GM12878 (cell line): ENCODE results near the gene NPC2. TPM values are rescaled to one million over a fixed set of nuclear protein-coding genes. Genes with fewer than 3 reads are reported as not detected.

Experiments
- ATAC-seq: fragments of 200-7000 bp; cut with Tn5 transposase; 3 replicates; pipeline ENCODE4 v1.9.1; 2020; ENCODE audit warnings: mild to moderate bottlenecking, moderate library complexity
- BruUV-seq: library from RNA; stranded (reverse); fragments of 400-500 nt; replicated peaks from 2 replicates; lab custom pipeline; 2021; lab: Mats Ljungman, UMichigan
- CTCF ChIA-PET: fragments of 300-600 bp; sonication (Branson Sonifier 250); formaldehyde crosslinking; extraction: SDS; loops from one replicate; lab custom pipeline; 2021; ENCODE audit warnings: inconsistent platforms; lab: Yijun Ruan, JAX
- POLR2A ChIA-PET: fragments of 350-600 bp; formaldehyde crosslinking; extraction: SDS; loops from one replicate; lab custom pipeline; 2021; ENCODE audit warnings: inconsistent platforms; lab: Charles Lee
- RAD21 ChIA-PET: fragments of 300-600 bp; sonication (Branson Sonifier 250); formaldehyde crosslinking; loops from one replicate; lab custom pipeline; 2023; ENCODE audit warnings: antibody characterized with exemption; ENCODE audit not compliant: unreplicated experiment; lab: Charles Lee
- SMC1A ChIA-PET: fragments of 300-600 bp; sonication (Branson Sonifier 250); formaldehyde crosslinking; loops from one replicate; lab custom pipeline; 2023; ENCODE audit not compliant: unreplicated experiment, uncharacterized antibody; lab: Charles Lee
- DNase-seq: peaks from one replicate; pipeline ENCODE4 v3.0.0-alpha.2; 2011; ENCODE audit warnings: low read depth, low spot score
- FAIRE-seq: peaks from 3 replicates; lab custom pipeline; 2011; peaks lifted over from hg19 to GRCh38; lab: Jason Lieb, UNC
- H2AFZ ChIP-seq: 2 replicates; pipeline ENCODE4 v1.6.0; 2011; ENCODE audit warnings: low read depth, low read length, control low read depth; ENCODE audit not compliant: control insufficient read depth
- H3K27ac ChIP-seq: 2 replicates; pipeline ENCODE4 v1.5.1; 2011; ENCODE audit warnings: control low read depth; ENCODE audit not compliant: control insufficient read depth, insufficient read depth
- H3K27me3 ChIP-seq, 2 experiments: replicated peaks in 1 of 2; 2 replicates each; pipeline versions ENCODE4 v1.6.0 to v1.6.1; 2011; ENCODE audit warnings: low read length in 1 of 2; ENCODE audit not compliant: control insufficient read depth in 2 of 2, insufficient read depth in 2 of 2
- H3K36me3 ChIP-seq, 2 experiments: 2 replicates each; pipeline ENCODE4 v1.5.1; 2011; ENCODE audit warnings: low read length in 1 of 2; ENCODE audit not compliant: control insufficient read depth in 2 of 2, insufficient read depth in 2 of 2
- H3K4me1 ChIP-seq: 2 replicates; pipeline ENCODE4 v1.6.1; 2011; ENCODE audit warnings: mild to moderate bottlenecking, low read length, moderate library complexity, mixed read lengths; ENCODE audit not compliant: control insufficient read depth, insufficient read depth
- H3K4me2 ChIP-seq: 2 replicates; pipeline ENCODE4 v1.6.0; 2011; ENCODE audit warnings: control low read depth; ENCODE audit not compliant: control insufficient read depth, insufficient read depth
- H3K4me3 ChIP-seq: fragments of 200-600 bp; sonication (generic); 2 replicates; pipeline ENCODE4 v1.5.1; 2016
- H3K79me2 ChIP-seq: 2 replicates; pipeline ENCODE4 v1.6.0; 2011; ENCODE audit warnings: low read length; ENCODE audit not compliant: control insufficient read depth, insufficient read depth
- H3K9ac ChIP-seq: 2 replicates; pipeline ENCODE4 v1.8.0; 2011; ENCODE audit warnings: low read length, control low read depth, mixed read lengths; ENCODE audit not compliant: control insufficient read depth, insufficient read depth
- H3K9me3 ChIP-seq: replicated peaks from 3 replicates; pipeline ENCODE4 v1.5.1; 2011; ENCODE audit warnings: mild to moderate bottlenecking, low read length; ENCODE audit not compliant: control insufficient read depth, insufficient read depth
- H4K20me1 ChIP-seq: 2 replicates; pipeline ENCODE4 v1.6.0; 2011; ENCODE audit not compliant: control insufficient read depth, insufficient read depth
- CHD4 ChIP-seq: fragments of 200-600 bp; sonication (generic); IDR thresholded peaks from 2 replicates; pipeline ENCODE4 v1.6.1; 2016; ENCODE audit warnings: mild to moderate bottlenecking
- FOS ChIP-seq: IDR thresholded peaks from 3 replicates; pipeline ENCODE4 v1.6.1; 2011; ENCODE audit warnings: borderline replicate concordance; ENCODE audit not compliant: insufficient read length; ENCODE audit errors: extremely low read depth
- FOXM1 ChIP-seq: IDR thresholded peaks from 2 replicates; pipeline ENCODE4 v1.6.1; 2012; ENCODE audit warnings: low read depth, mild to moderate bottlenecking, inconsistent platforms, low read length, moderate library complexity
- POU2F2 ChIP-seq: IDR thresholded peaks from 3 replicates; pipeline ENCODE4 v1.6.1; 2011; ENCODE audit warnings: low read depth, mild to moderate bottlenecking, low read length, borderline replicate concordance
- PRDM15 ChIP-seq: fragments of 450-650 bp; formaldehyde crosslinking; IDR thresholded peaks from 2 replicates; pipeline ENCODE4 v1.4.0; 2020; ENCODE audit warnings: mild to moderate bottlenecking, moderate library complexity
- SMC3 ChIP-seq: IDR thresholded peaks from 2 replicates; pipeline ENCODE4 v1.6.1; 2011; ENCODE audit warnings: low read length, improper control_type of control experiment, borderline replicate concordance
- SUZ12 ChIP-seq: fragments of 200-600 bp; sonication (generic); IDR thresholded peaks from one replicate; pipeline ENCODE4 v1.6.1; 2018; ENCODE audit warnings: antibody characterized with exemption, mild to moderate bottlenecking; ENCODE audit not compliant: unreplicated experiment
- TBL1XR1 ChIP-seq: IDR thresholded peaks from 2 replicates; pipeline ENCODE4 v1.6.1; 2012; ENCODE audit warnings: low read depth, low read length, improper control_type of control experiment
- ZNF592 ChIP-seq: fragments of 450-650 bp; IDR thresholded peaks from 2 replicates; pipeline ENCODE4 v1.6.1; 2017; ENCODE audit warnings: mild to moderate bottlenecking, moderate library complexity
- WGBS: methylation state at CpG from one replicate; pipeline ENCODE4 v1.1.6; 2016; ENCODE audit warnings: low lambda C conversion rate; ENCODE audit not compliant: insufficient replicate concordance, insufficient coverage; ENCODE audit errors: missing lambda C conversion rate; 5-methylcytosine and 5-hydroxymethylcytosine counted together
- in situ Hi-C: fragments of 300-500 bp; cut with MboI; formaldehyde crosslinking; loops from 9 replicates; pipeline ENCODE4 v1.14.3; 2018; ENCODE audit warnings: mixed read lengths
- intact Hi-C: fragments of 100-400 bp; cut with micrococcal nuclease; formaldehyde crosslinking; loops from one replicate; pipeline ENCODE4 v1.14.2; 2022; ENCODE audit not compliant: unreplicated experiment
- polyA plus RNA-seq, 11 experiments: library from polyadenylated mRNA; depleted of rRNA in 4 of 11; unstranded in 6 of 11; stranded (reverse) in 5 of 11; fragments of >200 nt; fragmentation: Nextera tagmentation in 4 of 11; fragmentation: Illumina TruSeq in 1 of 11; extraction: Ambion mirVana in 4 of 11; extraction: Trizol in 1 of 11; gene quantifications; 1 replicate in 1 of 11; 2 replicates in 10 of 11; pipeline versions ENCODE4 v1.2.1 to v1.2.3, GENCODE V29; 2011 to 2016; ENCODE audit warnings: inconsistent platforms in 2 of 11, missing spikeins in 2 of 11, low read depth in 1 of 11
- total RNA-seq, 4 experiments: library from RNA; depleted of rRNA in 3 of 4; stranded (reverse); fragments of >200 nt in 3 of 4; fragmentation: Illumina TruSeq in 1 of 4; extraction: Trizol in 1 of 4; gene quantifications; 2 replicates each; pipeline versions ENCODE4 v1.2.1 to v1.2.3, GENCODE V29; 2013 to 2021

The NPC2 gene
- total and polyA plus RNA-seq, 10 of the 15 experiments (the other 5 are each of a cell fraction or from before 2014, with no cell fraction given) = 29.5 to 109 (median 59.1) TPM

GRCh38 chr14:74462993-74463392 lies 30.1 kb downstream of the NPC2 start (continued):
- no peak for TF ChIP-seq SUZ12

DNA sequence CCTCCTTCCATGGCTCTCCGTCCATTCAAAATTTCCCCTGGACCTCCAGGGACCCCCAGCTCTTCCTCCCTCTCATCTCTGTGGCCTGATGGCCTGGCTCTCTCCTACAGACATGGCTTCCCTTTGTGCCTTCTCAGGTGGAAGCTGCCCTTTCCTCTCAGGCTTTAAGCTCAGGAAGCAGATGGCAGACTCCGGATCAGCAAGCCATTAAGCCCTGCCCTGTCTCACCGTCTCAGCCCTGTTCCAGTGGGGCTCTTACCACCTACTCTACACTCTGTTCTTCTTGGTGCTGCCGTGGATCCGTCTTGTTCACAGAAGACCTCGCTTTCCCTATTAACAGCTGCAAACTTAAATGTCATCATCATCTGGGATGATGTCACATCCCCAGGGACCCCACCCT lies 33.1 kb downstream of the NPC2 start:
- RAD21 ChIA-PET = no interaction called here
- H3K27ac ChIP-seq = no peak overlapping the region
- FAIRE-seq (no peak), ATAC-seq (no peak), DNase-seq (no peak)
- intact Hi-C loops (no loop called here), in situ Hi-C loops (no loop called here)
- WGBS = 44% methylated on average over 6 of the region's 6 CpGs
- no peaks in the 10 kb centered on the region for H4K20me1 ChIP-seq
- no peaks in the 10 kb centered on the region for H3K36me3 ChIP-seq
- POLR2A ChIA-PET = no interaction called here
- CTCF ChIA-PET = interaction anchor here (0.7 to 1.9 kb wide), 4 partner anchors 31 to 193 kb away, joined by 3 to 8 read pairs (median 5); partner anchors contain the start of genes ISCA2 and NPC2
- BruUV-seq = no TSS peak
- H3K4me2 ChIP-seq = no peak overlapping the region
- no peak overlapping the region for H3K9ac ChIP-seq
- SMC1A ChIA-PET = interaction anchor here (1.3 kb wide), 1 partner anchor 31 kb away, joined by 5 read pairs; no protein-coding TSS in a partner anchor
- H3K27me3 ChIP-seq = peaks cover 0 to 5% of the 10 kb centered on the region in 2 experiments; a peak in 2 of 4 replicates
- no peak overlapping the region for H3K4me3 ChIP-seq
- H2AFZ ChIP-seq = no peak overlapping the region
- no peaks in the 10 kb centered on the region for H3K9me3 ChIP-seq
- H3K4me1 ChIP-seq = no peaks in the 10 kb centered on the region
- no peaks in the 10 kb centered on the region for H3K79me2 ChIP-seq
- TF ChIP-seq ZNF592 (no peak), SMC3 (no peak), PRDM15 (CRISPR knock-in tag) (no peak), CHD4 (no peak), FOS (no peak), TBL1XR1 (no peak), FOXM1 (no peak), POU2F2 (no peak)
